Measurements from ENCODE around the gene N4BP2.
"Not testable (repeated sequence)": the region's sequence is repeated elsewhere in the genome, so short reads cannot be mapped to it uniquely, and the experiment has no call there.

The N4BP2 gene

DNA sequence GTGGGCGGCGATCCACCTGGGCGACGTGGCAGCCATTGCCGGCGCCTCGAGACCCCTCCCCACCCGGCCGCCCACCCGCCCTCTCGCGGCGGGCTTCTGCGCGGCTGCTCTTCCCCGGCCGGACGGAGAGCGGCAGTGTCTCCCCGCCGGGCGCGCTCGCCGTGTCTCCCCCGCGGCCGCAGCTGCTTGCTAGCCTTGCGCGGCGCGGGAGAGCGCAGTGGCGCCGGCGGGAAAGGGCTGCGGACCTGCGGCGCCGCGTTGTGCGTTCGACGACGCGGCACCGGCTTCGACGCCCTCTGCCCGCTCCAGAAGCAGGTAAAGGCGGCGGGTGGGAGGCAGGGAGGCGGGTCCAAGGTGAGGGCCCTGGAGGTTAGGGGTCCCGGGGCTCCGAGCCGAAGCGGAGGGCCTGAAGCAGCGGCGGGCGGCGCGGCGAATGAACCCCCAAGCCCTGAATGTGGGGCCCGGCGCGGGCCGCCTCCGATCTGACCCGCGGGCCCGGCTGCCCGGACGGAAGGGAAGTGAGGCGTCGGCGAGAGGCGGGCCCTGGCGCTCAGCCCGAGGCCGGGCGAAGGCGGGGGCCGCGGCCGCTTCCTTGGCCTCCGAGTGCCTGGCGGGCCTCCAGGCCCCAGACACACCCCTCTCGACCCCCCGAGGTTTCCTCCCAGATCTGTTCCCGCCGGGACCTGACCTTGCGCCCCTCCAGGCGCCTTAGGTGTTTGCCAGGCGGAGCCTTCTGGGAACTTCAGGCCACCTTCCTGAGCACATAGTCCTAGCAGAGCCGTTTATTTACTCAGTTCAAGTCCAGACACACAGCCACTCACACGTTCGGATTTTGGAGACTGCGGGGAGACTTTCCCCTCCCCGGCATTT lies at the start of gene N4BP2:
N4BP2 (plus strand) TSS at position 135 of the 870 bp plus-strand sequence. CDS start 40,491 bp downstream, outside the sequence.
- peak; percentile 76 for DNase-seq

DNA sequence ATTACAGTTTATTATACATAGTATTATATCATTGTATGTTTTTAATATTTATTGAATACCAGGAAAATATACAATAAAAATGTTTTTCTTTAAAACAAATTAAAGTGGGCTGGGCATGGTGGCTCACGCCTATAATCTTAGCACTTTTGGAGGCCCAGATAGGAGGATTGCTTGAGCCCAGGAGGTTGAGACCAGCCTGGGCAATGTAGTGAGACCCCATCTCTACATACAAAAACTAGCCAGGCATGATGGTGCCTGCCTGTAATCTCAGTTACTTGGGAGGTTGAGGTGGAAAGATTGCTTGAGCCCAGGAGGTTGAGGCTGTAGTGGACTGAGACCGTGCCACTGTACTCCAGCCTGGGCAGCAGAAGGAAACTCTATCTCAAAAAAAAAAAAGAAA lies 40.6 kb upstream of the N4BP2 start:
- DNase-seq: no peak

DNA sequence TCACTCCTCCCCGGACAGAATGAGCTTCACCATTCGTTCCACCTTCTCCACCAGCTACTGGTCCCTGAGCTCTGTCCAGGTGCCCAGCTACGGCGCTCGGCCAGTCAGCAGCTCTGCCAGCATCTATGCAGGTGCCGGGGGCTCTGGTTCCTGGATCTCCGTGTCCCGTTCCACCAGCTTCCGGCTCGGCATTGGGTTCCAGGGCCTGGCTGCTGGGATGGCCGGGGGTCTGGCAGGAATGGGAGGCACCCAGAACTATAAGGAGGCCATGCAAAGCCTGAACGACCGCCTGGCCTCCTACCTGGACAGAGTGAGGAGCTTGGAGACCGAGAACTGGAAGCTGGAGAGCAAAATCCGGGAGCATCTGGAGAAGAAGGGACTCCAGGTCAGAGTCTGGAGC lies 36.4 kb upstream of the N4BP2 start:
- DNase-seq: no peak

DNA sequence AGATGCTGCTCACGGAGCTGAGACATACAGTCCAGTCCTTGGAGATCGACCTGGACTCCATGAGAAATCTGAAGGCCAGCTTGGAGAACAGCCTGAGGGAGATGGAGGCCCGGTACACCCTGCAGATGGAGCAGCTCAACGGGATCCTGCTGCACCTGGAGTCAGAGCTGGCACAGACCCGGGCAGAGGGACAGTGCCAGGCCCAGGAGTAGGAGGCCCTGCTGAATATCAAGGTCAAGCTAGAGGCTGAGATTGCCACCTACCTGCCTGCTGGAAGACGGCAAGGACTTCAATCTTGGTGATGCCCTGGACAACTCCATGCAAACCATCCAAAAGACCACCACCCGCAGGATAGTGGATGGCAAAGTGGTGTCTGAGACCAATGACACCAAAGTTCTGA lies 35.5 kb upstream of the N4BP2 start:
- not testable (repeated sequence) for DNase-seq

DNA sequence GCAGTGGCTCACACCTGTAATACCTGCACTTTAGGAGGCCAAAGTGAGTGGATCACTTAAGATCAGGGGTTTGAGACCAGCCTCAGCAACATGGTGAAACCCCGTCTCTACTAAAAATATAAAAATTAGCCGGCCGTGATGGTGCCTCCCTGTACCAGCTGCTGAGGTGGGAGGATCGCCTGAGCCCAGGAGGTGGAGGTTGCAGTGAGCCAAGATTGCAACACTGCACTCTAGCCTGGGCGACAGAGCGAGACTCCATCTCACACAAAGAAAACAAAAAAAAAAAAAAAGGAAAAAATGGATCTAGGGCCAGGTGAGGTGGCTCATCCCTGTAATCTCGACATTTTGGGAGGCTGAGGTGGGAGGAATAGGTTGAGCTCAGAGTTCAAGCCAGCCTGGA lies 32.6 kb upstream of the N4BP2 start:
- DNase-seq: not testable (repeated sequence)

DNA sequence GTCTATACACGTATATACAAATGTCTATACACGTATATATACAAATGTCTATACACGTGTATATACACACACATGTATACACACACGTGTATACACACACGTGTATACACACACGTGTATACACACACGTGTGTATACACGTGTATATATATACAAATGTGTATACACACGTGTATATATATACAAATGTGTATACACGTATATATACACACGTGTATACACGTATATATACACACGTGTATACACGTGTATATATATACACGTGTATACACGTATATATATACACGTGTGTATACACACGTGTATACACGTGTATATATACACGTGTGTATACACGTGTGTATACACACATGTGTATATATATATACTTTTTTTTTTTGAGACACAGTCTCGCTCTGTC lies 23.9 kb upstream of the N4BP2 start:
- no peak for DNase-seq

DNA sequence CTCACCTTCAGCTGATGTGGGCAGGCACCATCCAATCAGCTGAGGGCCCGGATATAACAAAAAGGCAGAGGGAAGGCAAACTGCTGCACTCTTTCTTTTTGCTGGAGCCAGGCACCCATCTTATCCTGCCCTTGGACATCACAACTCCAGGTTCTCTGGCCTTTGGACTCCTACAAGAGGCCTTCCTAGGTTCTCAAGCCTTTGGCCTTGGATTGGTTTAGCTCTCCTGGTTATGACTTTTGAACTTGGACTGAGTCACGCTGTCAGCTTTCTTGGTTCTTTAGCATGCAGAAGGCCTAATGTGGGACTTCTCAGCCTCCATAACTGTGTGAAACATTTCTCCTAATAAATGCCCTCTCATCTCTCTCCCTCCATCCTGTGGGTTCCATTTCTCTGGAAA lies 23.0 kb upstream of the N4BP2 start:
- no peak for DNase-seq

DNA sequence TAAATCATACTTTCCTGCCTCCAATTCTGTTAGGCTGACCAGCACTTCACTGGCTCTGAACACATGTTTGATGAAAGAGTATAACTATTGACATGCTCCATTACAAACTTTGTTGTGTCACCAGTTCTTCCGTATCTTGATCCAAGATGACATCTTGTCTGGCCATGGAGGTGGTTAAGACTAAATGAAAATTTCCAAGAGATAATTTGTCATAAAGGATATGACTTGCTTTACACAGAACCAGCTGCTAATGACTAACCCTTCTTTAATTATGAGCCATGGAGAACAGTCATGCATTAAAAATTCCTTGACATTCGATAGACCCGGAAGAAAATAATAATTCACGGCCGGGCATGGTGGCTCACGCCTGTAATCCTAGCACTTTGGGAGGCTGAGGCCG lies 17.7 kb upstream of the N4BP2 start:
- DNase-seq: no peak

DNA sequence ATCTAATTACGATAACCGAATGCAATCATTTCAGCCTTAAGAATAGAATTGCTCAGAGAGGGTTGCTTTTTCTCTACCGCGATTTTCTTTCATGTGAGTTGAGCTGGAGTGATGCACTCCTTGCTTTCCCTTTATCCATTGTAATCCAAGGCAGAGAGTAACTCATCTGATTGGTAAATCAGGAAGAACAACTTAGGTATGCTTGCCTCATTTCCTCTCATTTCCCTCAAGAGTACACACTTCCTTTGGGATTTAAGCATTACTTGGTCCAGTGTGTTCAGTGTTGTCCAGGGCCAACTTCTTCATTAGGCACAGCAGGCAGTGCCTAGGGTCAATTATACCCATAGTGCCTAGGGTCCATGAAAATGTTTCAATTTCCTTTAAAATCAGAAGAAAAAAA lies 15.7 kb upstream of the N4BP2 start:
- no peak for DNase-seq

DNA sequence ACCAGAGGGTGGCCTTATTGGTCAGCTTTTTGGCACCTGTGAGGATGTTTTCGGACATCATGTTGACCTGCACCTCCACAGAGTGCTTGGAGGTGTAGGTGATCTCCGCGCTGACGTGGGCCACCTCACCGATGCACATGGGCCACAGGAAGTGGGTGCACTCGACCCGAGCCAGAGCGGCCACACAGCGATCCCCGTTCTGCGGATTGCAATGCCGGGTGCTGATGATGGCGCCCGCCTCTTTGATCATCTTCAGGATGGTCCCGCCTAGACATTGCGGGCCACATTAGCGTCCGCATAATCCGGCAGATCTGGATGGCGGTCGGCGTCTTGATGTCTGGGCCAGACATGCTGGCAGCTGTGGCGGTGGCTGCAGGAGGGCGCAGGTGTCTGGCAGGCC lies 12.9 kb upstream of the N4BP2 start:
- no peak for DNase-seq

DNA sequence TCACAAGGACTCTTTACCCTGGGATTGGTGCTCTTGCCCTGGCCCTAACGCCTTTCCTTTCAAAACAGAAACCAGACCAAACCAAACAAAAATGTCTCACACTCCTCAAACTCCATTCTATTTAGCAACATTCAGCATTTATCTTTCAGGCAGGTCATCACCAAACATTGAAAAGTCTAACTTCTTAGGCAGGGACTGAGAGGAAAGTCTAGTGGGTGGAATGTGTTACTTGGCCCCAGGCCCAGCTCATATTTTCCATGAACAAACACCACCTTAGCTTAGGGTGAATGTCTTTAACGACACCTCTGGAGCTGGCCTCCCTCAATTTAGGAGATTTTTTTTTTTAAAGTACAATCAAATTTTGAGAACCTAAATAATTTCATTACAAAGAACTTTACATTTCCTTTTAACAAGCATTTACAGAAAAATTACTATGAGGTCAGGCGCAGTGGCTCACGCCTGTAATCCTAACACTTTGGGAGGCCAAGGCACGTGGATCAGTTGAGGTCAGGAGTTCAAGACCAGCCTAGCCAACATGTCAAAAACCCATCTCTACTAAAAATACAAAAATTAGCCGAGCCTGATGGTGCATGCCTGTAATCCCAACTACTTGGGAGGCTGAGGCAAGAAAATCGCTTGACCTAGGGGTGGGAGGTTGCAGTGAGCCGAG lies 10.2 kb upstream of the N4BP2 start:
- peak; percentile 49 for DNase-seq

DNA sequence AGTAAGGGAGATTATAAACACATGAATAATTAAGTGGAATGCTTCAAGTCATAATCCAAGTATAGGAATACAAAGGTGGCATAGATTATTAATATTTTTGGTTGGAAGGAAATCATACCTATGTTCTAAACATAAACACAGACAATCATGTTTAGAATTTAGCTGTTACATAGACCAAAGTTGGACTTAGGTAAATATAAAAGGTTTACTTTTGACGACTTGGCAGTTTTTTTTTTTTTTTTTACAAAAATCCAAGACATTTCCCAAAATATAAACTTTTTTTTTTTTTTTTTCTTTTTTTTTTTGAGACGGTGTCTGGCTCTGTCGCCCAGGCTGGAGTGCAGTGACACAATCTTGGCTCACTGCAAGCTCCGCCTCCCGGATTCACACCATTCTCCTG lies 3.5 kb upstream of the N4BP2 start:
- no peak for DNase-seq

DNA sequence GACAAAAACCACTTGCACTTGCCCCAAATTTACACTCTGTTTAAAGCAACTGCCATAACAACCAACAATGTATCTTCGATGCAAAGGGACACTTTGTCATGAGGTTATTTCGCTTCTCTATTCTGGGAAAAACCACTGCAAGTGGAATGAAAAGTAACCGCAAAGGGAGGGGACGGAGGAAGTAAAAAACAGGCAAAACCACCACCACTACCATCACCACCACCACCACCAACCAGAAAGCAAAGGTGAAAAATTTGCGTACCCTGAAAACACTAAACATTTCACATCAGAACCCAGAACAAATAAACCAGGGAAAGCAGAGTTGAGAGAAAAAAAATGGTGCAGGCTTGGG lies 1.2 kb upstream of the N4BP2 start:
- peak; percentile 70 for DNase-seq

DNA sequence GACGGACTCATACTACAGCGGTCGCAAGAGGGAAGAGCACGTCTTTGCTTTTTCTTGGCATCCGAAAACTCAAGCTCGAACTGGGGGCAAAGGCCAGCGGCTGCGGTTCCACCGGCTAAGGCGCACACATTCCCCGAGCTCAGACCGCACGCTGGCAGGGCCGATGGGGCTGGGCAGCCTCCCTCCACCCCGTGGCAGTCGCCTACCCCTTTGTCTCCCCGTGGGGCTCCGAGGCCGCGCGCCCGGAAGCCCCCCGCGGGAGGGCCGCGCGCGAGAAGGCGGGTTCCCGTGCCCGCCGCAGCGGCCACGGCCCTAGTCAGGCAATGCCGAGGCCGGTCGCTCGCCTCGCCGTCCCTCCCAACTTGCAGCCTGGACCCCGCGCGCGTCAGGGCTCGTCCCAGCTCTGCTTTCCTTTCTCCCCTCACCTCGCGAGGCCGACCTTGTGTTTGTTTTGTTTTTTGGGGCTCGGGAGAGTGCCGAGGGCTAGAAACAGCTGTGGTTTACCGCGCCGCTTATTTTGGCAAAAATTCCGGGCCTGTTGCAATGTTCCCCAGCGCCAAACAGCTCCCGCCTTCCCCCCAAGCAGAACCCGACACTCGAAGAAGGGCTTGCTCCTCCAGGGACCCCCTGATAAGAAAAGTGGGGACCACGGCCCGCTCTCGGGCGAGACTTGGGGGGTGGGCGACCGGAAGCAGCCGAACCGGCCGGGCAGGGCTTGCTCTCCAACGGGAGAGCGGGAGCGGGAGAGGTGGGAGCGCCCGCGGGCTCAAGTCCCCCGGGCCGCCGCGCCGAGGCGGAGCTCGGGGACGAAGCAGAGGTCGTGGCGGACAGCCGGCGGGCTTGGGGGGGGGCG lies 561 bp upstream of the N4BP2 start:
- peak; percentile 69 for DNase-seq

DNA sequence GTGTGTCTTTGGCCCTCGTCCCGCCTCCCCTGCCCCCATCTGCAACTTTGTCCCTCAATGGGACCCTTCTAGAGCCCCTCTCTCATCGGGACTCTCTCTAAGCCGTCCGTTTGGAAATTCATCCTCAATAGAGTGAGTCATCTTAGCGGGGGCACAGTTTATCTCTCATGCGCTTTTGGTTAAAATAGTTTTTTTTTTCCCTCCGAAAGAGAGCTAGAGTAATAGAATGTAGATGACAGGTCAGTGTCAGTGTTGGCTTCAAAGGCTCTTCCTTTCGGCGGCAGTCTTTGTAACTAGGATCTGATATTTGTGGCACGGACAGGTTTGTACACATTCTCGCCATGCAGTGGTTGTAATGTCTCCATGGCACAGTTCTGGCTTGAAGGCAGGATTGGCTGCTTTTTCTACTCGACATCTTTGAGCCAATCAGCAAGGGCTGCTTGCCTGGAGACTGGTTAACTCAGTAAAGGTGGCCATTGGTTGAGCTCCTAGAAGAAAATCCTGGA lies 989 bp downstream of the N4BP2 start:
- peak; percentile 67 for DNase-seq

DNA sequence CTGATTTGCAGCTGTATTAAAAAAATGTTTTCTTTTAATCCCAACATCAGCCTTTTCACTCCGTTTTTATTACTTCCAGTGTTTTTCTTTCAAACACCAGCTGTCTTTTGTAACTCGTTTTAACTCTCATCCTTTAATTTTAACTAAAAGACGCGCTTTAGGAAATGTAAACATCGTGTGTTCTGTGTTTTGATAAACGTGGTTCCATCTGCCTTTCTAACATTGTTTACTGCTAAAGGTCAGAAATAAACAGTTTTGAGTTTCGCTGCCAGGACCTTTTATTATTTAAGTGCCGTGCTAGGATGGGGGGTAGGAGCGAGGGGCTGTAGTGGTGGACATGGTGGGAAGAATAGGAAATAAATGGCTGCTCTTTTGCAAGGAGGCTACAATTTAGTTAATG lies 1.5 kb downstream of the N4BP2 start:
- DNase-seq: no peak

DNA sequence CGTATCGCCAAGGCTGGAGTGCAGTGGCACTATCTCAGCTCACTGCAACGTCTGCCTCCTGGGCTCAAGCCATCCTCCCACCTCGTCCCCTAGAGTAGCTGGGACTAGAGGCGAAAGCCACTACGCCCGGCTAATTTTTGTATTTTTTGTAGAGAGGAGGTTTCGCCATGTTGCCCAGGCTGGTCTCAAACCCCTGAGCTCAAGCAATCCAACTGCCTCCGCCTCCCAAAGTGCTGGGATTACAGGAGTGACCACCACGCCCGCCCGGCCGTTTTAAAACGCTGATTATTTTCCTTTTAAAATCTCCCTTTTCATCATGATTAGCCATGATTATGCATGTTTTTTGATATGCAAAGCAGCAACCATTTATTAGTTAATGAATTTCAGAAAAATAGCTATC lies 2.2 kb downstream of the N4BP2 start:
- no peak for DNase-seq

DNA sequence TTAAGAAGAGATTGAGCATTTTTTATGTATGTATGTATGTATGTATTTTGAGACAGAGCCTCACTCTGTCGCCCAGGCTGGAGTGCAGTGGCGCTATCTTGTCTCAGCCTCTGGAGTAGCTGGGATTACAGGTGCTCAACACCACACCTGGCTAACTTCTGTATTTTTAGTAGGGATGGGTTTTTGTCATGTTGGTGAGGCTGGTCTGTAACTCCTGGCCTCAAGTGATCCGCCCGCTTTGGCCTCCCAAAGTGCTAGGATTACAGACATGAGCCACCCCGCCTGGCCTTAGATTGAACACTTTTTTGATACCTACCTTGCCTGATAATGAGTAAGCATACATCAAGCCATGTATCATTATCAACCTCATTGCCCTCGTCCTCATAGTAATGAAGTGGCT lies 2.7 kb downstream of the N4BP2 start:
- DNase-seq: no peak

DNA sequence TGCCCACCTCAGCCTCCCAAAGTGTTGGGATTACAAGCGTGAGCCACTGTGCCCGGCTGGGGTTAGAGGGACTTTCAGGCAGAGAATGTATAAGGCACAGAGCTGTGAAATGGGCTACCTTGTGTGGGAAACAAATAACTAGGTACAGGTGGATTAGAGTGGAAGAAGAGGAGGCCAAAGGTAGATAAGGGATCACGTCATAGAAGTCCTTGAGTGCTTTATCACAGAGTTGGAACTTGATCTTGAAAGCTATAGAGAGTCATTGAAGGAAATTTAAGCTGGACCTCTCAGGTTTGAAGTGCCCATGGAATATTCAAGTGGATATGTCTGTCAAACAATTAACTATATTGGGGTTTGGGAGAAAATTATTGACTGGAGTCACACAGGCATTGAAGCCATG lies 8.4 kb downstream of the N4BP2 start:
- DNase-seq: no peak

DNA sequence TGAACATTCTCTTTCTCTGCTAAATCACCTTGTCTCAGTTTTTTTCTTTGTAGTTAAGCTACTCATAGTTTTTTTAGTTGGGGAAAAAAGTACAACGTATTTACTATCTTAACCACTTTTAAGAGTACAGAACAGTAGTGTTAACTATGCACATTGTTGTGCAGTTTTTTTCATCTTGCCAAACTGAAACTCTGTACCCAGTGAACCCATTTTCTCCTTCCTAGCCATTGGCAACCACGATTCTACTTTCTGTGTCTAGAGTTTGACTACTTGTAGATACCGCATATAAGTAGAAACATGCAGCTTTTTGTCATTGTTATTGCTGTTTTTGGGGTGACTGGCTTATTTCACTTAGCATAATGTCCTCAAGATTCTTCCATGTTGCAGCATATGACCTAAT lies 10.0 kb downstream of the N4BP2 start:
- no peak for DNase-seq

DNA sequence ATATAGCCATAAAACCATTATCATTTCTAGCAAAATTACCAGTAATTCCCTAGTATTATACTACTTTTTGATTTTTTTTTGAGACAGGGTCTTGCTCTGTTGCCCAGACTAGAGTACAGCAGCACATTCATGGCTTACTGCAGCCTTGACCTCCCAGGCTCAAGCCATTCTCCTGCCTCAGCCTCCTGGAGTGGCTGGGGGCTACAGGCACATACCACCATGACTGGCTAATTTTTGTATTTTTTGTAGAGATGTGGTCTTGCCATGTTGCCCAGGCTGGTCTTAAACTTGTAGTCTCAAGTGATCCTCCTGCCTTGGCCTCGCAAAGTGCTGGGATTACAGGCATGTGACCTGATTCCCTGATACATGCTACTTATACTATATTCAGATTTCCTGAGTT lies 13.7 kb downstream of the N4BP2 start:
- no peak for DNase-seq

DNA sequence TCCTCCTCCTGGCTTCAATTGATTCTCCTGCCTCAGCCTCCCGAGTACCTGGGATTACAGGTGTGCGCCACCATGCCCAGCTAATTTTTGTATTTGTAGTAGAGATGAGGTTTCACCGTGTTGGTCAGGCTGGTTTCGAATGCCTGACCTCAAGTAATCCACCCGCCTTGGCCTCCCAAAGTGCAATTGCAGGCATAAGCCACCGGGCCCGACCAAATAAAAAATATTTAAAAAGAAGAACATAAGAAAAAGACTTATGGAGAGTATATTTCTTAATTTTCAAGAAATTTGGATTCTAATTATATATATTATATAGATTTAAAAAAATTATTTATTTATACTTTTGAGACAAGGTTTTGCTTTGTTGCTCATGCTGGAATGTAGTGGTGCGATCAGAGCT lies 29.8 kb downstream of the N4BP2 start:
- DNase-seq: no peak

DNA sequence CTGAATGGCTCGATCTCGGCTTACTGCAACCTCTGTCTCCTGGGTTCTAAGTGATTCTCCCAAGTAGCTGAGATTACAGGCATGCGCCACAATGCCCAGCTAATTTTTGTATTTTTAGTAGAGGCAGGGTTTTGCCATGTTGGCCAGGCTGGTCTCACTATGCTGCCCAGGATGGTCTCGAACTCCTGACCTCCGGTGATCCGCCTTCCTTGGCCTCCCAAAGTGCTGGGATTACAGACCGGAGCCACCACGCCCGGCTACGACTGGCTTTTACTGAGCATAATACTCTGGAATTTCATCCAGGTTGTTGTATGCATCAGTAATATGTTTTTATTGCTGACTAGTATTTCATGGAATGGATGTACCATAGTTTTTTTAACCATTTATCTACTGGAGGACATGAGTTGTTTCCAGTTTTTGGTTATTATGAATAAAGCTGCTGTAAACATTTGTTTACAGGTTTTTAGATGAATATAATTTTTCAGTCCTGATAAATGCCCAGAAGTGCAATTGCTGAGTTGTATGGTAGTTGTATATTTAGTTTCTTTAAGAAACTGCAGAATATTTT lies 31.2 kb downstream of the N4BP2 start:
- no peak for DNase-seq

All from stimulated activated CD8-positive, alpha-beta memory T cell treated with anti-CD3 and anti-CD28 coated beads, Interleukin-4, amount 100 ng/mL, for 48 hours (primary cell).